H1 (cell line): ENCODE measurements around the gene CHN2.
A peak's percentile ranks its signal among the peaks of the same experiment; 100 is the strongest.

Experiments
- BRCA1 ChIP-seq: IDR thresholded peaks from 2 replicates; pipeline ENCODE4 v1.6.1; 2012; ENCODE audit warnings: low read depth, low read length, improper control_type of control experiment
- CEBPB ChIP-seq: IDR thresholded peaks from 2 replicates; pipeline ENCODE4 v1.6.1; 2012; ENCODE audit warnings: low read depth, low read length
- EP300 ChIP-seq, 2 experiments: IDR thresholded peaks; 1 replicate in 1 of 2; 2 replicates in 1 of 2; pipeline ENCODE4 v1.6.1; 2011 to 2012; ENCODE audit warnings: low read depth in 2 of 2, low read length in 2 of 2, mild to moderate bottlenecking in 2 of 2, borderline replicate concordance in 1 of 2, inconsistent platforms in 1 of 2, moderate library complexity in 1 of 2
- GABPA ChIP-seq: IDR thresholded peaks from 2 replicates; pipeline ENCODE4 v1.6.1; 2011; ENCODE audit warnings: mild to moderate bottlenecking, low read length, moderate library complexity, borderline replicate concordance; ENCODE audit not compliant: insufficient read depth
- MAFK ChIP-seq: IDR thresholded peaks from 2 replicates; pipeline ENCODE4 v1.6.1; 2012; ENCODE audit warnings: low read depth, mild to moderate bottlenecking, improper control_type of control experiment, low read length
- NRF1 ChIP-seq: IDR thresholded peaks from 2 replicates; pipeline ENCODE4 v1.6.1; 2011; ENCODE audit warnings: mild to moderate bottlenecking, low read depth, low read length, improper control_type of control experiment
- POLR2AphosphoS5 ChIP-seq: IDR thresholded peaks from 2 replicates; pipeline ENCODE4 v1.6.1; 2011; ENCODE audit warnings: low read depth, low read length
- RAD21 ChIP-seq, 2 experiments: IDR thresholded peaks in 1 of 2; conservative IDR thresholded peaks in 1 of 2; 2 replicates each; pipeline ENCODE4 v1.6.1; 2011; ENCODE audit warnings: low read depth in 2 of 2, low read length in 2 of 2, improper control_type of control experiment in 1 of 2, inconsistent platforms in 1 of 2, mild to moderate bottlenecking in 1 of 2, moderate library complexity in 1 of 2
- SP1 ChIP-seq: IDR thresholded peaks from 2 replicates; pipeline ENCODE4 v1.6.1; 2011; ENCODE audit warnings: low read depth, low read length
- TBP ChIP-seq: IDR thresholded peaks from 2 replicates; pipeline ENCODE4 v1.6.1; 2011; ENCODE audit warnings: low read depth, low read length, improper control_type of control experiment
- TF ChIP-seq, protein P1 (sequence below), 3 experiments: IDR thresholded peaks; 1 replicate in 2 of 3; 2 replicates in 1 of 3; pipeline versions ENCODE4 v1.5.1 to v1.6.1; 2011; ENCODE audit warnings: low read length in 3 of 3, mild to moderate bottlenecking in 3 of 3, inconsistent platforms in 2 of 3, low read depth in 1 of 3, moderate library complexity in 1 of 3; ENCODE audit not compliant: insufficient read depth in 1 of 3; ENCODE audit errors: control extremely low read depth in 1 of 3
- TF ChIP-seq, protein P2 (sequence below): IDR thresholded peaks from 2 replicates; pipeline ENCODE4 v1.6.1; 2011; ENCODE audit warnings: low read length, improper control_type of control experiment

DNA sequence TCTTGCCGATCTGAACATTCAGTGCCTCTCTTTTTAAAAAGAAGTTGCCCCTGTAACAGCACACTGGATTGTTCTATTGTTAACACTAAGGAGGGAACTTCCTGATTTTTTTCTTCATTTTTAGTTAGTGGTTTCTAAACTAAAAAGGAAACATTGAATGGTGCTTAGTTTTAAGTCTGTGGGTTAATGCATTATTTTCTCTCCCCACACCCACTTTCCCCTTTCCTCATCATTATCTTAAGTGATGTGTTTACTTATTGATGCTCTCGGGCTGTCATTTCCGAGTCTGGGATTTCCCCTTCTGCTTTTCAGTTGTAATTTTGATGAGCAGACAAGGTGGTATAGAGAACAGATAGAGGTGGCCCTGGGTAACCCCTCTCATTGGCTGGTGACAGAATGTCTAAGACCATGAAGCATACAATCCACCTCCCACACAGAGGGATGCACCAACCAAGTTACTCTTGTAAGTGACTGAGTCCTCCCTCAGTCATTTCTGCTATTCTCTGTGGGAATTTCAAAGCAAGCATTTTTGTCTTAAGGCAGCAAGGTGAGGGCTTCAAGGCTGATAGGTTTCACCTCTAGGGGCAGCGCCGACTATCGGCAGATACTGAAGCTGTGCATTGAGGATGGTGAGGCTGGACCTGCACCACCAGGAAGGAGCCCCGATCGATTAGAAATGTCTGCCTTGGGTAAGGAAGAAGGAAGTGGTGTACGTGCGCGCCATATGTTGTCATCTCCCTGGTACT lies 49.5 kb downstream of the CHN2 start:
- TF ChIP-seq, protein P1, sequence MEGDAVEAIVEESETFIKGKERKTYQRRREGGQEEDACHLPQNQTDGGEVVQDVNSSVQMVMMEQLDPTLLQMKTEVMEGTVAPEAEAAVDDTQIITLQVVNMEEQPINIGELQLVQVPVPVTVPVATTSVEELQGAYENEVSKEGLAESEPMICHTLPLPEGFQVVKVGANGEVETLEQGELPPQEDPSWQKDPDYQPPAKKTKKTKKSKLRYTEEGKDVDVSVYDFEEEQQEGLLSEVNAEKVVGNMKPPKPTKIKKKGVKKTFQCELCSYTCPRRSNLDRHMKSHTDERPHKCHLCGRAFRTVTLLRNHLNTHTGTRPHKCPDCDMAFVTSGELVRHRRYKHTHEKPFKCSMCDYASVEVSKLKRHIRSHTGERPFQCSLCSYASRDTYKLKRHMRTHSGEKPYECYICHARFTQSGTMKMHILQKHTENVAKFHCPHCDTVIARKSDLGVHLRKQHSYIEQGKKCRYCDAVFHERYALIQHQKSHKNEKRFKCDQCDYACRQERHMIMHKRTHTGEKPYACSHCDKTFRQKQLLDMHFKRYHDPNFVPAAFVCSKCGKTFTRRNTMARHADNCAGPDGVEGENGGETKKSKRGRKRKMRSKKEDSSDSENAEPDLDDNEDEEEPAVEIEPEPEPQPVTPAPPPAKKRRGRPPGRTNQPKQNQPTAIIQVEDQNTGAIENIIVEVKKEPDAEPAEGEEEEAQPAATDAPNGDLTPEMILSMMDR (IDR thresholded peaks at IDR 0.05; ENCODE audit: control extremely low read depth in 1 of 3, insufficient read depth in 1 of 3, low read depth in 1 of 3, low read length in 3 of 3), result peak; percentile 66 to 89 (median 69)
- TF ChIP-seq CEBPB (no peak), EP300 (IDR thresholded peaks at IDR 0.05; ENCODE audit: borderline replicate concordance in 1 of 2, low read depth in 2 of 2, low read length in 2 of 2) (no peak), NRF1 (no peak), BRCA1 (no peak), MAFK (0 out of 2 replicates have a peak, but pooled peaks have one; percentile 32), POLR2AphosphoS5 (no peak), RAD21 (IDR thresholded peaks at IDR 0.05 in 1 of 2, conservative IDR thresholded peaks at IDR 0.05 in 1 of 2; ENCODE audit: low read depth in 2 of 2, low read length in 2 of 2) (peak; percentile 55 to 72), TBP (no peak), SP1 (no peak), GABPA (no peak)
- TF ChIP-seq, protein P2, sequence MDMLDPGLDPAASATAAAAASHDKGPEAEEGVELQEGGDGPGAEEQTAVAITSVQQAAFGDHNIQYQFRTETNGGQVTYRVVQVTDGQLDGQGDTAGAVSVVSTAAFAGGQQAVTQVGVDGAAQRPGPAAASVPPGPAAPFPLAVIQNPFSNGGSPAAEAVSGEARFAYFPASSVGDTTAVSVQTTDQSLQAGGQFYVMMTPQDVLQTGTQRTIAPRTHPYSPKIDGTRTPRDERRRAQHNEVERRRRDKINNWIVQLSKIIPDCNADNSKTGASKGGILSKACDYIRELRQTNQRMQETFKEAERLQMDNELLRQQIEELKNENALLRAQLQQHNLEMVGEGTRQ, result no peak
